Smooth muscle cell (in vitro differentiated cells): ENCODE results near the gene UBE2B. TPM values are rescaled to one million over a fixed set of nuclear protein-coding genes. Genes with fewer than 3 reads are reported as not detected.

Experiments used
- DNase-seq: peaks from one replicate; lab custom pipeline; 2025; ENCODE audit not compliant: unreplicated experiment; lab: John Stamatoyannopoulos, UW
- H2AFZ ChIP-seq: fragments of 200-600 bp; sonication (generic); 2 replicates; pipeline ENCODE4 v1.6.0; 2016; ENCODE audit warnings: antibody characterized with exemption, low read depth, mild to moderate bottlenecking
- H3F3A ChIP-seq: fragments of 200-600 bp; sonication (generic); 2 replicates; pipeline ENCODE4 v1.6.0; 2017; ENCODE audit warnings: antibody characterized with exemption, low read depth
- H3K27ac ChIP-seq: fragments of 200-600 bp; sonication (generic); 2 replicates; pipeline ENCODE4 v1.5.1; 2016; ENCODE audit warnings: low read depth, mild to moderate bottlenecking
- H3K27me3 ChIP-seq: fragments of 200-600 bp; sonication (generic); 2 replicates; pipeline ENCODE4 v1.6.1; 2016; ENCODE audit warnings: low read depth, mild to moderate bottlenecking
- H3K36me3 ChIP-seq: fragments of 200-600 bp; sonication (generic); 2 replicates; pipeline ENCODE4 v1.5.1; 2016; ENCODE audit warnings: low read depth
- H3K4me1 ChIP-seq: fragments of 200-600 bp; sonication (generic); 2 replicates; pipeline ENCODE4 v1.5.1; 2016; ENCODE audit warnings: low read depth
- H3K4me2 ChIP-seq: fragments of 200-600 bp; sonication (generic); 2 replicates; pipeline ENCODE4 v1.6.0; 2016; ENCODE audit warnings: mild to moderate bottlenecking
- H3K4me3 ChIP-seq: fragments of 200-600 bp; sonication (generic); 2 replicates; pipeline ENCODE4 v1.5.1; 2016; ENCODE audit warnings: mild to moderate bottlenecking
- H3K79me2 ChIP-seq: fragments of 200-600 bp; sonication (generic); 2 replicates; pipeline ENCODE4 v1.6.0; 2016; ENCODE audit warnings: low read depth, mild to moderate bottlenecking
- H3K9ac ChIP-seq: fragments of 200-600 bp; sonication (generic); 2 replicates; pipeline ENCODE4 v1.6.0; 2016; ENCODE audit warnings: low read depth
- H3K9me3 ChIP-seq: fragments of 200-600 bp; sonication (generic); replicated peaks from 2 replicates; pipeline ENCODE4 v1.5.1; 2016; ENCODE audit warnings: low read depth
- H4K20me1 ChIP-seq: fragments of 200-600 bp; sonication (generic); 2 replicates; pipeline ENCODE4 v1.6.0; 2016; ENCODE audit warnings: low read depth
- WGBS: methylation state at CpG from one replicate; pipeline ENCODE4 v1.1.7; 2016; ENCODE audit warnings: low lambda C conversion rate; 5-methylcytosine and 5-hydroxymethylcytosine counted together
- polyA plus RNA-seq: library from polyadenylated mRNA; unstranded; fragments of >200 nt; fragmentation: Nextera tagmentation; extraction: Ambion mirVana; gene quantifications from 2 replicates; pipeline ENCODE4 v1.2.1, GENCODE V29; 2016
- total RNA-seq: library from RNA; depleted of rRNA; stranded (reverse); fragments of >200 nt; gene quantifications from 2 replicates; pipeline ENCODE4 v1.2.3, GENCODE V29; 2014
- TF ChIP-seq, protein P1 (sequence below): fragments of 200-600 bp; sonication (generic); IDR thresholded peaks from 2 replicates; pipeline ENCODE4 v1.5.1; 2017; ENCODE audit warnings: borderline replicate concordance, mild to moderate bottlenecking, antibody characterized with exemption; ENCODE audit not compliant: insufficient read depth, poor library complexity, severe bottlenecking

UBE2B gene
- total and polyA plus RNA-seq, 2 experiments from 2014 or later: 60.6 to 86.8 TPM

DNA sequence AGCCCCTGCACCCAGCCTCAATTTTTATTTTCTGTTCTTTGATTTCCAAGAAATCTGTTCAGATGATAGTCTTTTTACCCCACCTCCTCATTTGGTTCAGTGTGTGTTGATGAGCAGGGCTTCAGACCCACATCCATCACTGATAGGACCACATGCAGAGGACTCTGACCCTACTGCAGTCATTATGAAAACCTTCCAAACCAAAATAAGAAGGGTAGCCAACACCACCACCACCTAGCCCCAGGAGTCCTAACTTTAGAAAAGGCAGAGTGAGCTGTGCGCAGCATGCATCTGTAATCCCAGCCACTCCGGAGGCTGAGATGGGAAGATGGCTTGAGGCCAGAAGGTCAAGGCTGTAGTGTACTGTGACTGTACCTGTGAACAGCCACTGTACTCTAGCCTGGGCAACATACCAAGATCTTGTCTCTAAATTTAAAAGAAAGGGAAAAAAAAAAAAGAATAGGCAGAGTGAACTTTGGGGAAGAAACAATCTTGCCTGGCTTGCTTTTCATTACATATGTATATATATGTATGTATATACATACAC, 27.3 kb downstream of the UBE2B start:
- H3K79me2 ChIP-seq: no peaks in the 10 kb centered on the region
- no peaks in the 10 kb centered on the region for H3K4me1 ChIP-seq
- no peak overlapping the region for H3K9ac ChIP-seq
- H2AFZ ChIP-seq: no peak overlapping the region
- H4K20me1 ChIP-seq: peaks cover 5% of the 10 kb centered on the region
- TF ChIP-seq, protein P1, sequence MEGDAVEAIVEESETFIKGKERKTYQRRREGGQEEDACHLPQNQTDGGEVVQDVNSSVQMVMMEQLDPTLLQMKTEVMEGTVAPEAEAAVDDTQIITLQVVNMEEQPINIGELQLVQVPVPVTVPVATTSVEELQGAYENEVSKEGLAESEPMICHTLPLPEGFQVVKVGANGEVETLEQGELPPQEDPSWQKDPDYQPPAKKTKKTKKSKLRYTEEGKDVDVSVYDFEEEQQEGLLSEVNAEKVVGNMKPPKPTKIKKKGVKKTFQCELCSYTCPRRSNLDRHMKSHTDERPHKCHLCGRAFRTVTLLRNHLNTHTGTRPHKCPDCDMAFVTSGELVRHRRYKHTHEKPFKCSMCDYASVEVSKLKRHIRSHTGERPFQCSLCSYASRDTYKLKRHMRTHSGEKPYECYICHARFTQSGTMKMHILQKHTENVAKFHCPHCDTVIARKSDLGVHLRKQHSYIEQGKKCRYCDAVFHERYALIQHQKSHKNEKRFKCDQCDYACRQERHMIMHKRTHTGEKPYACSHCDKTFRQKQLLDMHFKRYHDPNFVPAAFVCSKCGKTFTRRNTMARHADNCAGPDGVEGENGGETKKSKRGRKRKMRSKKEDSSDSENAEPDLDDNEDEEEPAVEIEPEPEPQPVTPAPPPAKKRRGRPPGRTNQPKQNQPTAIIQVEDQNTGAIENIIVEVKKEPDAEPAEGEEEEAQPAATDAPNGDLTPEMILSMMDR: no peak
- H3K9me3 ChIP-seq: no peaks in the 10 kb centered on the region
- H3K4me2 ChIP-seq: no peak overlapping the region
- WGBS: 100% methylated on average over 2 of the region's 2 CpGs
- H3K27ac ChIP-seq: no peak overlapping the region
- peaks cover 20% of the 10 kb centered on the region for H3F3A ChIP-seq
- no peak overlapping the region for H3K4me3 ChIP-seq
- no peak for DNase-seq
- H3K27me3 ChIP-seq: no peaks in the 10 kb centered on the region
- peaks cover 8% of the 10 kb centered on the region for H3K36me3 ChIP-seq

DNA sequence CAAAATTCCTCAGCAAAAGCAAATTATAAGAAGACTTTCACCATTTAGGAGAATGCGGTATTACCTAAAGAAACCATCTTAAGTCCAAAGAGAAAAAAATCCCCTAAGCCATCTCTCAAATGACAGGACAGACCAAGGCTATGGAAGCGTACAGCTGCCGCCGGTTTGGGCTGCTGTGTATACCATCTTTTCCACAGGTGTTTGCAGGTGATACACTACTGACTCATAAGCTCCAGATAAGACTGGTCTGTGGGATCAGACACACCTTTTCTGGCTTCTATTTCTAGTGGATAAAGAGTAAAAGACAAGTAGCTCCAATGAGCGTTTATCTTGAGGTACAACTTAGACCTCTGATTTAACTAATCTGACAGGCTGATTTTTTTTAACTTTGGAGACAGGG, 32.6 kb downstream of the UBE2B start:
- WGBS: 95% methylated on average over 5 of the region's 5 CpGs
- Histone ChIP-seq H3K27ac (no peak overlapping the region), H3K4me1 (no peaks in the 10 kb centered on the region)

DNA sequence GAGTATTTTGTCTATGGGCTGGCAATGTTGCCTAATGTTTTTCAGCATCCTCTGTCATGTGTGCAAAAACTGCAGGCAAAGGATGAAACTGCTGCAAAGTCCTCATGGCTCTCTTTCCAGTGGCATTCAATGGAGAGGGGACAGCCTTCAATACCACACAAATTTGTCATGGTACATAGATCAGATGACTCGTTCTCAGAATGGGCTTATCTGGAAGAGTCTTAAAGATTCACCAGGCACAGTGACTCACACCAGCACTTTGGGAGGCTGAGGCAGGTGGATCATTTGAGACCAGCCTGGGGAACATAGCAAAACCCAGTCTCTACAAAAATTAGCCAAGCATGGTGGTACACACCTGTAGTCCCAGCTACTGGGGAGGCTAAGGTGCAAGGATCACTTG, 35.0 kb downstream of the UBE2B start:
- TF ChIP-seq, protein P1: no peak
- Histone ChIP-seq H3K27ac (no peak overlapping the region), H3K4me1 (peaks cover 10% of the 10 kb centered on the region), H3K4me2 (no peak overlapping the region), H3K27me3 (no peaks in the 10 kb centered on the region), H3K9me3 (no peaks in the 10 kb centered on the region), H3K36me3 (no peaks in the 10 kb centered on the region), H3K4me3 (no peak overlapping the region), H3K9ac (no peak overlapping the region), H2AFZ (no peak overlapping the region), H3K79me2 (peaks cover 12% of the 10 kb centered on the region), H4K20me1 (no peaks in the 10 kb centered on the region), H3F3A (peaks cover 11% of the 10 kb centered on the region)
- DNase-seq: no peak
- WGBS: 42% methylated on average over 1 of the region's 1 CpG

More for the DNA sequence above, 32.6 kb downstream of the UBE2B start:
- Histone ChIP-seq H2AFZ (no peak overlapping the region), H3K4me3 (no peak overlapping the region), H3K9ac (no peak overlapping the region), H3K79me2 (no peaks in the 10 kb centered on the region), H3K27me3 (no peaks in the 10 kb centered on the region), H3K9me3 (no peaks in the 10 kb centered on the region), H3K36me3 (no peaks in the 10 kb centered on the region), H4K20me1 (no peaks in the 10 kb centered on the region), H3K4me2 (no peak overlapping the region), H3F3A (peaks cover 11% of the 10 kb centered on the region)
- TF ChIP-seq, protein P1: no peak
- no peak for DNase-seq

DNA sequence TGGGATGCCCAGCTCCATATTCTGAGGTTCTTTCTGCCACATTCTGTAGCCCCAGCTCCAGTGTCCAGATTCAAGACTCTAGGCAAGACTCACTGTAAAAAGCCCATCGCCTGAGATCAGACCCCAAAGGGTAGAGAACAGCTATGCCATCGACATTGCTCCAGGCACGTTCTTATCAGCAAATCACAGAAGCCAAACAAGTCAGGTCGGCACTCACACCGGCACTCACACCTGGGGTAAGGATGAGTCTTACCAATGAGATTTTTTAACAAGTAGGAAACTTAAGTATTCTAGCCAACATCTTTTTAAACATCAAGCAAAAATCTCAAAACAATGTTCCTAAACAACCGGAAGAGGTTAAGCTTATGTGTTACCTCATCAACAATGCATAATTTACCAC, 38.0 kb downstream of the UBE2B start:
- TF ChIP-seq, protein P1: no peak
- Histone ChIP-seq H3K4me2 (no peak overlapping the region), H3K9me3 (no peaks in the 10 kb centered on the region), H3K27ac (no peak overlapping the region), H2AFZ (no peak overlapping the region), H3F3A (no peaks in the 10 kb centered on the region), H3K79me2 (peaks cover 13% of the 10 kb centered on the region), H3K9ac (no peak overlapping the region), H3K4me3 (no peak overlapping the region), H3K4me1 (peaks cover 16% of the 10 kb centered on the region), H4K20me1 (no peaks in the 10 kb centered on the region), H3K36me3 (no peaks in the 10 kb centered on the region), H3K27me3 (no peaks in the 10 kb centered on the region)
- WGBS: 73% methylated on average over 6 of the region's 6 CpGs
- no peak for DNase-seq
